HepG2 (cell line): ENCODE results near the gene REPS2.

Experiments used
- ASH2L ChIP-seq: fragments of 300-600, 200-600 bp; sonication (generic); IDR thresholded peaks from 2 replicates; pipeline ENCODE4 v1.7.0; 2017; ENCODE audit warnings: low read depth, mild to moderate bottlenecking, moderate library complexity, mixed read lengths, low read length; ENCODE audit not compliant: insufficient read length
- BRD4 ChIP-seq: sonication (generic); formaldehyde crosslinking; IDR thresholded peaks from 2 replicates; pipeline ENCODE4 v1.4.0; 2020; ENCODE audit warnings: missing genetic modification reagents
- EP300 ChIP-seq, 3 experiments: sonication (generic) in 1 of 3; formaldehyde crosslinking in 1 of 3; IDR thresholded peaks; 2 replicates each; pipeline versions ENCODE4 v1.5.1 to v1.6.1; 2011 to 2020; ENCODE audit warnings: low read depth in 2 of 3, low read length in 2 of 3, borderline replicate concordance in 1 of 3, improper control_type of control experiment in 1 of 3, mild to moderate bottlenecking in 1 of 3, missing genetic modification reagents in 1 of 3, moderate library complexity in 1 of 3
- EZH2 ChIP-seq: conservative IDR thresholded peaks from 2 replicates; pipeline ENCODE4 v1.6.1; 2012; ENCODE audit warnings: mild to moderate bottlenecking, low read depth, low read length, moderate library complexity
- FOSL1 ChIP-seq: sonication (generic); formaldehyde crosslinking; IDR thresholded peaks from 2 replicates; pipeline ENCODE4 v1.9.0; 2021; ENCODE audit warnings: missing genetic modification reagents, borderline replicate concordance
- MAFF ChIP-seq: IDR thresholded peaks from 2 replicates; pipeline ENCODE4 v1.6.1; 2011; ENCODE audit warnings: low read depth, low read length, improper control_type of control experiment
- MXI1 ChIP-seq: IDR thresholded peaks from 3 replicates; pipeline ENCODE4 v1.6.1; 2012; ENCODE audit warnings: low read depth, low read length, inconsistent platforms, borderline replicate concordance
- SUZ12 ChIP-seq: fragments of 150-350 bp; IDR thresholded peaks from 2 replicates; pipeline ENCODE4 v1.6.1; 2014; ENCODE audit warnings: low read depth, low read length
- ZNF10 ChIP-seq: sonication (generic); formaldehyde crosslinking; IDR thresholded peaks from 2 replicates; pipeline ENCODE4 v1.4.0; 2020; ENCODE audit warnings: mild to moderate bottlenecking, low read depth, missing genetic modification reagents, borderline replicate concordance
- ZNF12 ChIP-seq: sonication (generic); formaldehyde crosslinking; IDR thresholded peaks from 2 replicates; pipeline ENCODE4 v1.5.0; 2020; ENCODE audit warnings: missing genetic modification reagents
- ZNF562 ChIP-seq: sonication (generic); formaldehyde crosslinking; IDR thresholded peaks from 2 replicates; pipeline ENCODE4 v1.8.0; 2022; ENCODE audit warnings: missing genetic modification reagents, borderline replicate concordance
- ZNF776 ChIP-seq: sonication (generic); formaldehyde crosslinking; IDR thresholded peaks from 2 replicates; pipeline ENCODE4 v1.4.0; 2020; ENCODE audit warnings: mild to moderate bottlenecking, missing genetic modification reagents
- ZNF788 ChIP-seq: sonication (generic); formaldehyde crosslinking; IDR thresholded peaks from 2 replicates; pipeline ENCODE4 v1.5.0; 2020; ENCODE audit warnings: mild to moderate bottlenecking, missing genetic modification reagents, borderline replicate concordance

- TF ChIP-seq ASH2L (no peak), FOSL1 (CRISPR knock-in tag) (no peak), ZNF776 (CRISPR knock-in tag) (no peak), MAFF (no peak), EZH2 (no peak), ZNF12 (CRISPR knock-in tag) (no peak), ZNF562 (CRISPR knock-in tag) (no peak), EP300 (IDR thresholded peaks at IDR 0.05; ENCODE audit: low read depth in 2 of 2, low read length in 2 of 2) (no peak), EP300 (CRISPR knock-in tag; IDR thresholded peaks at IDR 0.05; ENCODE audit: borderline replicate concordance) (no peak), ZNF10 (CRISPR knock-in tag) (no peak), ZNF788 (CRISPR knock-in tag) (no peak), SUZ12 (no peak), BRD4 (CRISPR knock-in tag) (no peak), MXI1 (no peak)
Observed at GRCh38 chrX:16985286-16985685, 38.8 kb downstream of the REPS2 start.
